H9 (cell line): ENCODE results near the gene ATP11B. TPM values are rescaled to one million over a fixed set of nuclear protein-coding genes. Genes with fewer than 3 reads are reported as not detected.
"Not testable (repeated sequence)": the region's sequence is repeated elsewhere in the genome, so short reads cannot be mapped to it uniquely, and the experiment has no call there.

Source experiments
- DNase-seq: peaks from one replicate; pipeline ENCODE4 v3.0.0-alpha.2; 2017
- H2AFZ ChIP-seq: one replicate; pipeline ENCODE4 v1.6.1; 2013; ENCODE audit warnings: mild to moderate bottlenecking, low read length, control low read depth, moderate library complexity
- H2AK5ac ChIP-seq: 2 replicates; pipeline ENCODE4 v1.6.1; 2013; ENCODE audit warnings: low read length, control low read depth, mixed read lengths; ENCODE audit not compliant: insufficient read length
- H2BK120ac ChIP-seq: one replicate; pipeline ENCODE4 v1.6.1; 2013; ENCODE audit warnings: low read depth, mild to moderate bottlenecking, low read length, control low read depth, inconsistent platforms; ENCODE audit not compliant: poor library complexity, severe bottlenecking
- H2BK12ac ChIP-seq: 2 replicates; pipeline ENCODE4 v1.6.1; 2013; ENCODE audit warnings: low read length, control low read depth, mixed read lengths, low read depth; ENCODE audit not compliant: insufficient read length
- H2BK15ac ChIP-seq: 2 replicates; pipeline ENCODE4 v1.6.1; 2013; ENCODE audit warnings: low read depth, low read length, control low read depth
- H2BK20ac ChIP-seq: one replicate; pipeline ENCODE4 v1.6.1; 2013; ENCODE audit warnings: low read depth, mild to moderate bottlenecking, low read length, control low read depth, inconsistent platforms; ENCODE audit not compliant: poor library complexity, severe bottlenecking
- H2BK5ac ChIP-seq: 2 replicates; pipeline ENCODE4 v1.6.1; 2013; ENCODE audit warnings: low read length, control low read depth, mixed read lengths; ENCODE audit not compliant: insufficient read length
- H3K14ac ChIP-seq: 2 replicates; pipeline ENCODE4 v1.6.1; 2013; ENCODE audit warnings: low read length, control low read depth; ENCODE audit not compliant: insufficient read depth
- H3K18ac ChIP-seq: 2 replicates; pipeline ENCODE4 v1.6.1; 2013; ENCODE audit warnings: low read depth, mild to moderate bottlenecking, mixed read lengths, low read length, control low read depth; ENCODE audit not compliant: insufficient read length
- H3K23ac ChIP-seq: 2 replicates; pipeline ENCODE4 v1.6.1; 2013; ENCODE audit warnings: low read length, control low read depth, mixed read lengths, low read depth; ENCODE audit not compliant: insufficient read length
- H3K23me2 ChIP-seq: 2 replicates; pipeline ENCODE4 v1.6.1; 2013; ENCODE audit warnings: low read depth, mild to moderate bottlenecking, mixed read lengths, low read length, control low read depth; ENCODE audit not compliant: insufficient read length, poor library complexity, severe bottlenecking
- H3K27ac ChIP-seq: 2 replicates; pipeline ENCODE4 v1.5.1; 2013; ENCODE audit warnings: low read length, control low read depth, mixed read lengths, low read depth; ENCODE audit not compliant: insufficient read length
- H3K27me3 ChIP-seq: 2 replicates; pipeline ENCODE4 v1.6.1; 2013; ENCODE audit warnings: low read length, control low read depth, inconsistent platforms; ENCODE audit not compliant: insufficient read depth
- H3K4ac ChIP-seq: 2 replicates; pipeline ENCODE4 v1.6.1; 2013; ENCODE audit warnings: low read depth, mild to moderate bottlenecking, control low read depth, inconsistent platforms, low read length, moderate library complexity
- H3K4me1 ChIP-seq: 2 replicates; pipeline ENCODE4 v1.6.1; 2013; ENCODE audit warnings: low read length, control low read depth, inconsistent platforms; ENCODE audit not compliant: insufficient read depth
- H3K4me2 ChIP-seq: 2 replicates; pipeline ENCODE4 v1.6.1; 2013; ENCODE audit warnings: low read length, control low read depth, mixed read lengths; ENCODE audit not compliant: insufficient read length, insufficient read depth
- H3K56ac ChIP-seq: 2 replicates; pipeline ENCODE4 v1.6.1; 2013; ENCODE audit warnings: low read depth, mild to moderate bottlenecking, mixed read lengths, low read length, control low read depth; ENCODE audit not compliant: insufficient read length
- H3K79me1 ChIP-seq: 2 replicates; pipeline ENCODE4 v1.6.1; 2013; ENCODE audit warnings: low read depth, mild to moderate bottlenecking, moderate library complexity, low read length, control low read depth, inconsistent platforms; ENCODE audit not compliant: insufficient read depth, poor library complexity, severe bottlenecking
- H3K79me2 ChIP-seq: 2 replicates; pipeline ENCODE4 v1.6.1; 2013; ENCODE audit warnings: low read length, control low read depth, inconsistent platforms; ENCODE audit not compliant: insufficient read depth
- H3K9ac ChIP-seq: 2 replicates; pipeline ENCODE4 v1.6.1; 2013; ENCODE audit warnings: low read length, control low read depth, mixed read lengths; ENCODE audit not compliant: insufficient read length; ENCODE audit errors: extremely low read depth
- H3K9me3 ChIP-seq: one replicate; pipeline ENCODE4 v1.6.1; 2013; ENCODE audit warnings: low read depth, low read length, inconsistent platforms; ENCODE audit not compliant: control insufficient read depth
- H3T11ph ChIP-seq: one replicate; pipeline ENCODE4 v1.6.1; 2013; ENCODE audit warnings: mild to moderate bottlenecking, low read length, control low read depth, inconsistent platforms
- H4K20me1 ChIP-seq: one replicate; pipeline ENCODE4 v1.6.1; 2013; ENCODE audit not compliant: control insufficient read depth, insufficient read length, insufficient read depth
- H4K5ac ChIP-seq: 2 replicates; pipeline ENCODE4 v1.6.1; 2013; ENCODE audit warnings: low read depth, mild to moderate bottlenecking, mixed read lengths, low read length, control low read depth; ENCODE audit not compliant: insufficient read length
- H4K8ac ChIP-seq: replicated peaks from 2 replicates; pipeline ENCODE4 v1.6.1; 2013; ENCODE audit warnings: low read length, control low read depth, mixed read lengths, low read depth; ENCODE audit not compliant: insufficient read length
- H4K91ac ChIP-seq: 2 replicates; pipeline ENCODE4 v1.6.1; 2013; ENCODE audit warnings: low read depth, mild to moderate bottlenecking, moderate library complexity, mixed read lengths, low read length, control low read depth; ENCODE audit not compliant: insufficient read length
- H3K27ac Mint-ChIP-seq, 3 experiments: 2 replicates in 2 of 3; 3 replicates in 1 of 3; pipeline ENCODE4 v1.8.0; 2020 to 2021; ENCODE audit warnings: mixed read lengths in 3 of 3, mild to moderate bottlenecking in 1 of 3, moderate library complexity in 1 of 3
- H3K27me3 Mint-ChIP-seq: 2 replicates; pipeline ENCODE4 v1.8.0; 2021; ENCODE audit warnings: low read depth, mild to moderate bottlenecking, moderate library complexity, mixed read lengths
- H3K36me3 Mint-ChIP-seq, 3 experiments: 2 replicates in 2 of 3; 3 replicates in 1 of 3; pipeline ENCODE4 v1.8.0; 2020 to 2021; ENCODE audit warnings: low read depth in 3 of 3, mixed read lengths in 3 of 3; ENCODE audit not compliant: insufficient read depth in 1 of 3
- H3K4me1 Mint-ChIP-seq, 2 experiments: 2 replicates each; pipeline ENCODE4 v1.8.0; 2020; ENCODE audit warnings: mixed read lengths in 2 of 2
- H3K4me3 Mint-ChIP-seq, 2 experiments: 2 replicates in 1 of 2; 3 replicates in 1 of 2; pipeline ENCODE4 v1.8.0; 2020 to 2021; ENCODE audit warnings: mild to moderate bottlenecking in 2 of 2, mixed read lengths in 2 of 2, moderate library complexity in 1 of 2
- H3K9me3 Mint-ChIP-seq, 2 experiments: 2 replicates in 1 of 2; 3 replicates in 1 of 2; pipeline ENCODE4 v1.8.0; 2020; ENCODE audit warnings: mild to moderate bottlenecking in 2 of 2, mixed read lengths in 2 of 2, moderate library complexity in 1 of 2
- CTCF ChIP-seq: fragments of 200-600 bp; sonication (generic); conservative IDR thresholded peaks from 3 replicates; pipeline ENCODE4 v1.8.0; 2021; ENCODE audit warnings: antibody characterized with exemption, mild to moderate bottlenecking
- WGBS: extraction: QIAGEN DNeasy Blood & Tissue Kit; methylation state at CpG from one replicate; pipeline ENCODE4 v1.1.7; 2013; ENCODE audit warnings: missing lambda C conversion rate, low lambda C conversion rate, mixed read lengths; ENCODE audit not compliant: insufficient read length; ENCODE audit errors: extremely low coverage; 5-methylcytosine and 5-hydroxymethylcytosine counted together
- total RNA-seq: library from RNA; stranded (reverse); gene quantifications from 2 replicates; pipeline ENCODE4 v1.2.1, GENCODE V29; 2021

The ATP11B gene
- total RNA-seq, 1 experiment from 2014 or later = 30.0 TPM

- no peak overlapping the region for H3K14ac ChIP-seq
- DNase-seq = no peak
- no peak overlapping the region for H3K56ac ChIP-seq
- no peak overlapping the region for H3K9ac ChIP-seq
- H3K79me2 ChIP-seq = no peaks in the 10 kb centered on the region
- no peaks in the 10 kb centered on the region for H3K4me1 Mint-ChIP-seq
- H3K27me3 Mint-ChIP-seq = no peaks in the 10 kb centered on the region
- H2BK15ac ChIP-seq = no peak overlapping the region
- H2BK5ac ChIP-seq = no peak overlapping the region
- no peak overlapping the region for H4K91ac ChIP-seq
- no peaks in the 10 kb centered on the region for H3K4me1 ChIP-seq
- H3K27me3 ChIP-seq = no peaks in the 10 kb centered on the region
- H3K18ac ChIP-seq = no peak overlapping the region
- WGBS = no CpG with 5 or more reads among the region's 1 CpG
- H3K36me3 Mint-ChIP-seq = peaks cover 13 to 25% (median 22%) of the 10 kb centered on the region in 3 experiments
- no peak overlapping the region for H2BK12ac ChIP-seq
- no peaks in the 10 kb centered on the region for H3K9me3 ChIP-seq
- H3K23me2 ChIP-seq = no peaks in the 10 kb centered on the region
- H3K23ac ChIP-seq = no peak overlapping the region
- no peak overlapping the region for H2BK20ac ChIP-seq
- no peak overlapping the region for H3T11ph ChIP-seq
- H4K20me1 ChIP-seq = no peaks in the 10 kb centered on the region
- no peak overlapping the region for H2AFZ ChIP-seq
- no peak overlapping the region for H3K4me2 ChIP-seq
- no peak overlapping the region for H3K27ac Mint-ChIP-seq
- H3K79me1 ChIP-seq = no peaks in the 10 kb centered on the region
- no peak overlapping the region for H4K8ac ChIP-seq
- H3K4me3 Mint-ChIP-seq = no peak overlapping the region
- no peak overlapping the region for H2AK5ac ChIP-seq
- 0 out of 5 replicates have a peak, but pooled peaks cover 0 to 2% of the 10 kb centered on the region in 2 experiments for H3K9me3 Mint-ChIP-seq
- no peak overlapping the region for H2BK120ac ChIP-seq
- no peak overlapping the region for H4K5ac ChIP-seq
- no peak for TF ChIP-seq CTCF
- H3K27ac ChIP-seq = no peak overlapping the region
- H3K4ac ChIP-seq = no peak overlapping the region
Measured at GRCh38 chr3:182869059-182869458, 75.8 kb downstream of the ATP11B start.

- not testable (repeated sequence) for DNase-seq, H3K27me3 ChIP-seq, H4K91ac ChIP-seq, H3K18ac ChIP-seq, H2BK20ac ChIP-seq, H3K27ac Mint-ChIP-seq, H2BK5ac ChIP-seq, H3K14ac ChIP-seq, H3K56ac ChIP-seq, H3T11ph ChIP-seq, H2AFZ ChIP-seq, H4K8ac ChIP-seq, H2AK5ac ChIP-seq, H3K27ac ChIP-seq, H3K79me1 ChIP-seq, H3K4me2 ChIP-seq, H3K27me3 Mint-ChIP-seq, H4K20me1 ChIP-seq, H4K5ac ChIP-seq, H3K4ac ChIP-seq, H3K79me2 ChIP-seq, H2BK15ac ChIP-seq, H3K4me1 Mint-ChIP-seq, H3K23ac ChIP-seq, H3K9me3 ChIP-seq, H3K23me2 ChIP-seq, H3K9ac ChIP-seq, H2BK120ac ChIP-seq, H3K4me1 ChIP-seq, H3K9me3 Mint-ChIP-seq, H3K4me3 Mint-ChIP-seq, H2BK12ac ChIP-seq
- no CpG with 5 or more reads among the region's 3 CpGs for WGBS
- H3K36me3 Mint-ChIP-seq = peaks cover 13 to 29% (median 22%) of the 10 kb centered on the region in 3 experiments
Measured at GRCh38 chr3:182870917-182871316, 77.6 kb downstream of the ATP11B start.
